Neural cell (in vitro differentiated cells): ENCODE data around the gene IDE. TPM values are rescaled to one million over a fixed set of nuclear protein-coding genes. Genes with fewer than 3 reads are reported as not detected.

Experiments used
- H2AFZ ChIP-seq: fragments of 200-600, 300-800 bp; sonication (generic), shearing (Covaris generic); 2 replicates; pipeline ENCODE4 v1.6.0; 2014; ENCODE audit warnings: low read depth, mild to moderate bottlenecking, antibody characterized with exemption, low read length, moderate library complexity
- H3F3A ChIP-seq: fragments of 200-600 bp; shearing (Covaris generic); 2 replicates; pipeline ENCODE4 v1.6.1; 2016; ENCODE audit warnings: mild to moderate bottlenecking, moderate library complexity, mixed read lengths, antibody characterized with exemption, low read length; ENCODE audit not compliant: insufficient read depth, poor library complexity, severe bottlenecking
- H3K27ac ChIP-seq: fragments of 200-600, 300-800 bp; sonication (generic), shearing (Covaris generic); 2 replicates; pipeline ENCODE4 v1.5.1; 2014; ENCODE audit warnings: mild to moderate bottlenecking, low read length, moderate library complexity
- H3K27me3 ChIP-seq: fragments of 300-800, 200-600 bp; sonication (generic), shearing (Covaris generic); 2 replicates; pipeline ENCODE4 v1.6.0; 2014; ENCODE audit warnings: mild to moderate bottlenecking, low read depth, low read length, moderate library complexity; ENCODE audit not compliant: insufficient read depth
- H3K36me3 ChIP-seq: fragments of 300-800, 200-600 bp; sonication (generic), shearing (Covaris generic); 2 replicates; pipeline ENCODE4 v1.5.1; 2014; ENCODE audit warnings: mild to moderate bottlenecking, antibody characterized with exemption, low read length, moderate library complexity; ENCODE audit not compliant: insufficient read depth
- H3K4me2 ChIP-seq: fragments of 300-800, 200-600 bp; sonication (generic), shearing (Covaris generic); 2 replicates; pipeline ENCODE4 v1.6.0; 2014; ENCODE audit warnings: mild to moderate bottlenecking, low read length
- H3K4me3 ChIP-seq: fragments of 300-800, 200-600 bp; sonication (generic), shearing (Covaris generic); 2 replicates; pipeline ENCODE4 v1.5.1; 2014; ENCODE audit warnings: mild to moderate bottlenecking, low read length, moderate library complexity
- H3K79me2 ChIP-seq: fragments of 200-600 bp; shearing (Covaris generic); replicated peaks from 2 replicates; pipeline ENCODE4 v1.6.0; 2014; ENCODE audit warnings: mild to moderate bottlenecking, low read length, moderate library complexity; ENCODE audit not compliant: insufficient read depth
- H3K9ac ChIP-seq: fragments of 300-800, 200-600 bp; sonication (generic), shearing (Covaris generic); 2 replicates; pipeline ENCODE4 v1.6.1; 2016; ENCODE audit warnings: mild to moderate bottlenecking, low read length, mixed read lengths
- H3K9me2 ChIP-seq: fragments of 200-600 bp; shearing (Covaris generic); 2 replicates; pipeline ENCODE4 v1.6.1; 2016; ENCODE audit warnings: mild to moderate bottlenecking, low read length, mixed read lengths; ENCODE audit not compliant: insufficient read depth
- H3K9me3 ChIP-seq: fragments of 200-600, 300-800 bp; sonication (generic), shearing (Covaris generic); 2 replicates; pipeline ENCODE4 v1.6.1; 2016; ENCODE audit warnings: mild to moderate bottlenecking, mixed run types, low read length, moderate library complexity, mixed read lengths
- H4K20me1 ChIP-seq: fragments of 200-600 bp; shearing (Covaris generic); 2 replicates; pipeline ENCODE4 v1.6.1; 2016; ENCODE audit warnings: mild to moderate bottlenecking, mixed run types; ENCODE audit not compliant: insufficient read depth
- CTCF ChIP-seq: fragments of 450-650 bp; IDR thresholded peaks from 2 replicates; pipeline ENCODE4 v1.5.1; 2014; ENCODE audit warnings: antibody characterized with exemption, mild to moderate bottlenecking, moderate library complexity; ENCODE audit not compliant: poor library complexity, severe bottlenecking
- EP300 ChIP-seq: fragments of 450-650 bp; conservative IDR thresholded peaks from 2 replicates; pipeline ENCODE4 v1.6.1; 2014; ENCODE audit warnings: antibody characterized with exemption, mild to moderate bottlenecking, moderate library complexity; ENCODE audit not compliant: poor library complexity, severe bottlenecking
- EZH2 ChIP-seq: fragments of 200-600, 300-800 bp; shearing (Covaris generic), sonication (generic); IDR thresholded peaks from 2 replicates; pipeline ENCODE4 v1.6.1; 2014; ENCODE audit warnings: antibody characterized with exemption, low read length, borderline replicate concordance, mild to moderate bottlenecking; ENCODE audit not compliant: insufficient read depth, poor library complexity, severe bottlenecking
- MXI1 ChIP-seq: fragments of 450-650 bp; conservative IDR thresholded peaks from 2 replicates; pipeline ENCODE4 v1.6.1; 2014; ENCODE audit warnings: antibody characterized with exemption, mild to moderate bottlenecking; ENCODE audit not compliant: poor library complexity, severe bottlenecking
- POLR2AphosphoS5 ChIP-seq: IDR thresholded peaks from 2 replicates; pipeline ENCODE4 v1.6.1; 2012
- RAD21 ChIP-seq: fragments of 450-650 bp; conservative IDR thresholded peaks from 2 replicates; pipeline ENCODE4 v1.6.1; 2014; ENCODE audit warnings: antibody characterized with exemption, mild to moderate bottlenecking, moderate library complexity
- REST ChIP-seq: IDR thresholded peaks from 2 replicates; pipeline ENCODE4 v1.6.1; 2012; ENCODE audit warnings: borderline replicate concordance
- SMC3 ChIP-seq: fragments of 450-650 bp; conservative IDR thresholded peaks from 2 replicates; pipeline ENCODE4 v1.6.1; 2014; ENCODE audit warnings: antibody characterized with exemption, mild to moderate bottlenecking, moderate library complexity; ENCODE audit not compliant: poor library complexity
- TAF1 ChIP-seq: IDR thresholded peaks from 2 replicates; pipeline ENCODE4 v1.6.1; 2012; ENCODE audit warnings: low read depth
- polyA plus RNA-seq: library from polyadenylated mRNA; depleted of rRNA; stranded (reverse); fragments of >200 nt; gene quantifications from 2 replicates; pipeline ENCODE4 v1.2.3, GENCODE V29; 2014

IDE gene
- polyA plus RNA-seq, 1 donor from 2014 or later: 10.4 TPM

GRCh38 chr10:92530891-92531535, 42.9 kb downstream of the IDE start:
- H2AFZ ChIP-seq: no peak overlapping the region
- H3K36me3 ChIP-seq: no peaks in the 10 kb centered on the region
- no peak overlapping the region for H3K9ac ChIP-seq
- H3F3A ChIP-seq: no peaks in the 10 kb centered on the region
- no peak overlapping the region for H3K4me2 ChIP-seq
- H3K4me3 ChIP-seq: no peak overlapping the region
- H3K9me3 ChIP-seq: no peaks in the 10 kb centered on the region
- H3K9me2 ChIP-seq: no peaks in the 10 kb centered on the region
- TF ChIP-seq REST (no peak), CTCF (no peak), POLR2AphosphoS5 (no peak), EP300 (no peak), RAD21 (no peak), EZH2 (no peak), SMC3 (no peak), TAF1 (no peak), MXI1 (no peak)
- no peaks in the 10 kb centered on the region for H3K79me2 ChIP-seq
- no peaks in the 10 kb centered on the region for H3K27me3 ChIP-seq
- H3K27ac ChIP-seq: no peak overlapping the region
- H4K20me1 ChIP-seq: no peaks in the 10 kb centered on the region

GRCh38 chr10:92530421-92530820, 43.5 kb downstream of the IDE start:
- Histone ChIP-seq H3K27ac (no peak overlapping the region), H4K20me1 (no peaks in the 10 kb centered on the region), H3F3A (no peaks in the 10 kb centered on the region), H2AFZ (no peak overlapping the region), H3K36me3 (no peaks in the 10 kb centered on the region), H3K27me3 (no peaks in the 10 kb centered on the region), H3K9ac (no peak overlapping the region), H3K4me3 (no peak overlapping the region), H3K9me2 (no peaks in the 10 kb centered on the region), H3K79me2 (no peaks in the 10 kb centered on the region), H3K9me3 (no peaks in the 10 kb centered on the region), H3K4me2 (no peak overlapping the region)
- TF ChIP-seq SMC3 (no peak), TAF1 (no peak)
